ENCODE measurements around the gene LIN28B. TPM values are rescaled to one million over a fixed set of nuclear protein-coding genes. Genes with fewer than 3 reads are reported as not detected.

Gene LIN28B
- total RNA-seq, 1 experiment from 2014 or later: 0.25 TPM

DNA sequence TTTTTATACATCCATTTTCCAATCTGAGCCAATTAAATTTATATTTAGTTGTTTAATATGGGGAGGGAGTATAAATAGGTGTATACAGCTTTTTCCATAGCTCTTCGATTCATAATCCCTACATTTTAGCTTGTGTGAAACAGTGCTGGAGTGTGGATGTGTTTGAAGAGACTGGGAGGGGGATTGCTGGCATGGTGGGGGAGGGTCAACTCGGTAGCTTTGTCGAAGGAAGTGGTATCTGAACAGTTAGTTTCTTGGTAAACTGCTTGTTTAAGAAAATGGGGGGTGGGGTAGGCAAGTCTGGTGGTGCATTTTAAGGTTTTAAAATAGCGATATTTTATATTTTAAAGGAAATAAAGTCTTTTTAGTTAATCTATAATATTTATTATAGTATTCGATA, 1.4 kb upstream of the LIN28B start:
- Histone ChIP-seq H3K9ac (ENCODE audit: low read length) (no peak overlapping the region), H3K27ac (ENCODE audit: low read depth, low read length) (no peak overlapping the region), H3K4me1 (ENCODE audit: control insufficient read depth in 1 of 2, insufficient read depth in 2 of 2, low read length in 2 of 2) (peaks cover 6 to 14% of the 10 kb centered on the region in 2 experiments; a peak in 3 of 4 replicates), H3K36me3 (ENCODE audit: control insufficient read depth in 1 of 2, insufficient read depth in 2 of 2, low read length in 2 of 2) (no peaks in the 10 kb centered on the region), H3K4me3 (replicated peaks in 1 of 2; ENCODE audit: low read depth in 1 of 2, low read length in 2 of 2) (no peak overlapping the region), H4K20me1 (ENCODE audit: insufficient read depth) (no peaks in the 10 kb centered on the region), H3K9me2 (ENCODE audit: insufficient read depth) (no peaks in the 10 kb centered on the region), H2AFZ (ENCODE audit: low read depth, low read length, poor library complexity, severe bottlenecking) (no peak overlapping the region), H3K4me2 (ENCODE audit: low read length) (no peak overlapping the region), H3K27me3 (ENCODE audit: insufficient read depth, low read length) (no peaks in the 10 kb centered on the region), H3K9me3 (ENCODE audit: control insufficient read depth in 1 of 2, insufficient read depth in 1 of 2, low read depth in 1 of 2, low read length in 2 of 2) (no peaks in the 10 kb centered on the region), H3K79me2 (ENCODE audit: insufficient read depth, low read length) (no peaks in the 10 kb centered on the region)
- ChIA-PET POLR2A (no interaction called here), RAD21 (ENCODE audit: low non-redundant PET in 1 of 2, low total read pairs in 2 of 2, uncharacterized antibody in 2 of 2, unreplicated experiment in 2 of 2) (no interaction called here), CTCF (no interaction called here)
- BruUV-seq (replicated peaks): no TSS peak
- no peak for ATAC-seq
- intact Hi-C loops (cut with micrococcal nuclease): no loop called here
- TF ChIP-seq, protein P1, sequence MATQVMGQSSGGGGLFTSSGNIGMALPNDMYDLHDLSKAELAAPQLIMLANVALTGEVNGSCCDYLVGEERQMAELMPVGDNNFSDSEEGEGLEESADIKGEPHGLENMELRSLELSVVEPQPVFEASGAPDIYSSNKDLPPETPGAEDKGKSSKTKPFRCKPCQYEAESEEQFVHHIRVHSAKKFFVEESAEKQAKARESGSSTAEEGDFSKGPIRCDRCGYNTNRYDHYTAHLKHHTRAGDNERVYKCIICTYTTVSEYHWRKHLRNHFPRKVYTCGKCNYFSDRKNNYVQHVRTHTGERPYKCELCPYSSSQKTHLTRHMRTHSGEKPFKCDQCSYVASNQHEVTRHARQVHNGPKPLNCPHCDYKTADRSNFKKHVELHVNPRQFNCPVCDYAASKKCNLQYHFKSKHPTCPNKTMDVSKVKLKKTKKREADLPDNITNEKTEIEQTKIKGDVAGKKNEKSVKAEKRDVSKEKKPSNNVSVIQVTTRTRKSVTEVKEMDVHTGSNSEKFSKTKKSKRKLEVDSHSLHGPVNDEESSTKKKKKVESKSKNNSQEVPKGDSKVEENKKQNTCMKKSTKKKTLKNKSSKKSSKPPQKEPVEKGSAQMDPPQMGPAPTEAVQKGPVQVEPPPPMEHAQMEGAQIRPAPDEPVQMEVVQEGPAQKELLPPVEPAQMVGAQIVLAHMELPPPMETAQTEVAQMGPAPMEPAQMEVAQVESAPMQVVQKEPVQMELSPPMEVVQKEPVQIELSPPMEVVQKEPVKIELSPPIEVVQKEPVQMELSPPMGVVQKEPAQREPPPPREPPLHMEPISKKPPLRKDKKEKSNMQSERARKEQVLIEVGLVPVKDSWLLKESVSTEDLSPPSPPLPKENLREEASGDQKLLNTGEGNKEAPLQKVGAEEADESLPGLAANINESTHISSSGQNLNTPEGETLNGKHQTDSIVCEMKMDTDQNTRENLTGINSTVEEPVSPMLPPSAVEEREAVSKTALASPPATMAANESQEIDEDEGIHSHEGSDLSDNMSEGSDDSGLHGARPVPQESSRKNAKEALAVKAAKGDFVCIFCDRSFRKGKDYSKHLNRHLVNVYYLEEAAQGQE (IDR thresholded peaks at IDR 0.05; ENCODE audit: low read depth): no peak
- no peak for TF ChIP-seq EZH2 (IDR thresholded peaks at IDR 0.05)
- no peak for TF ChIP-seq POLR2A (IDR thresholded peaks at IDR 0.05; ENCODE audit: borderline replicate concordance, extremely low read depth, insufficient read depth, insufficient read length)
- TF ChIP-seq ZBTB33 (IDR thresholded peaks at IDR 0.05; ENCODE audit: extremely low read depth, insufficient replicate concordance, low read length): no peak
- TF ChIP-seq TCF7L2 (IDR thresholded peaks at IDR 0.05; ENCODE audit: borderline replicate concordance, extremely low read depth, insufficient read depth, insufficient read length): no peak
- no peak for TF ChIP-seq SRF (IDR thresholded peaks at IDR 0.05; ENCODE audit: low read depth)
- TF ChIP-seq ZNF274 (IDR thresholded peaks at IDR 0.05; ENCODE audit: low read depth, low read length): no peak
- TF ChIP-seq ATF3 (IDR thresholded peaks at IDR 0.05): no peak
- no peak for TF ChIP-seq JUND (IDR thresholded peaks at IDR 0.05)
- no peak for TF ChIP-seq CEBPB (IDR thresholded peaks at IDR 0.05; ENCODE audit: low read depth)
- no peak for TF ChIP-seq SP1 (IDR thresholded peaks at IDR 0.05; ENCODE audit: low read depth)
- no peak for TF ChIP-seq ZFX (IDR thresholded peaks at IDR 0.05)
- no peak for TF ChIP-seq EGR1 (IDR thresholded peaks at IDR 0.05; ENCODE audit: low read depth)
- no peak for TF ChIP-seq YY1 (IDR thresholded peaks at IDR 0.05; ENCODE audit: extremely low read depth, insufficient replicate concordance, low read depth, low read length)
- no peak for TF ChIP-seq POLR2AphosphoS5 (IDR thresholded peaks at IDR 0.05; ENCODE audit: low read depth, low read length)
- DNase-seq (ENCODE audit: low read depth, low spot score): no peak

All from HCT116 (cell line).